Frontal cortex (tissue), 4 donors: ENCODE results near the gene CDH4. TPM values are rescaled to one million over a fixed set of nuclear protein-coding genes. Genes with fewer than 3 reads are reported as not detected.
"Not testable (repeated sequence)": the region's sequence is repeated elsewhere in the genome, so short reads cannot be mapped to it uniquely, and the experiment has no call there.

Source experiments
- DNase-seq, 2 donors: peaks; one replicate each; pipeline ENCODE4 v3.0.0; 2012; ENCODE audit warnings: low spot score in 2 of 2
- FAIRE-seq: peaks from 2 replicates; lab custom pipeline; 2012; peaks lifted over from hg19 to GRCh38; lab: Jason Lieb, UNC
- total RNA-seq: library from RNA; depleted of rRNA; stranded (reverse); fragments of >200 nt; gene quantifications from one replicate; pipeline ENCODE4 v1.2.3, GENCODE V29; 2014
- donor health status: control.
- donor health status: control.
- donor health status: control.

The CDH4 gene
- total RNA-seq, 1 donor from 2014 or later: 22.8 TPM

- DNase-seq (no peak), FAIRE-seq (no peak)
Observed at GRCh38 chr20:61460261-61461052, 208.4 kb downstream of the CDH4 start.

DNA sequence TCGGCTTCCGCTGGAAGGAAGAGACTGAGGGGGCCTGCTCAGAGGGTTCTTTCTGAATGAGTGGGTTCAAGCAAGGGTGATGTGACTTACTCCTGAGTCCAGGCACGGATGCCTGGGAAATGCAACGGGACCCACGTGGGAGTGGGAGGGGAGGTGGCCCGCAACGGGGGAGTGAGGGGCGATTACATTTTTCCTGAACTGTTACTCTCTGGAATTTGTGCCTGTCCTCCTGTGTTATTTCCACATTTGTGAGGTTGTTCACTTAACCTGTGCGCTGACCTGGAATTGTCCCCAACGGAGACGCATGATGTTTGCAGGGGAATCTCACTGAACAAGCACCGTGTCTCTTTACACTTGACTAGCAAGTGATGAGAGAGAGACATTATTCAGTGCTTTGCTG, 209.4 kb downstream of the CDH4 start:
- no peak for FAIRE-seq
- DNase-seq: no peak

GRCh38 chr20:61464307-61465303, 212.5 kb downstream of the CDH4 start:
- FAIRE-seq (no peak), DNase-seq (no peak)

DNA sequence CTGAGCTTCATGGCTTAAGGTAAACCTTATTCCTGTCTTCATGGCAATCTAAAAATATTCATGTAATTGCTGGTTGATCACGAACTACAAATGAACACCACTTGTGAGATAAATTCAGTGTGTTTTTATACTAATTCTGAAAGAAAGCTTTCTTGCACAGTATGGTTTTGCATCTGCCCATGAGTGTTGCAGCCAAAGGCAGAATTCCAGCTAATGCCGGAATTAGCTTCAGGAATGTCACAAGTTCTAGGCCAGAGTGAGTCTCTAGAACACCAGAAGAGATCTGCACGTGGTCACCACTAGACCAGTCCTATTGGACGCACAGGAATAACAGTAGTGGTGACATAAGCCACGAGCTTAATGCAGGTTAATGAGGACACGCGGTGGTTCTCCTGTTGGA, 223.7 kb downstream of the CDH4 start:
- no peak for FAIRE-seq

GRCh38 chr20:61476956-61477355, 224.9 kb downstream of the CDH4 start:
- no peak for DNase-seq
- no peak for FAIRE-seq

More for the DNA sequence above, 223.7 kb downstream of the CDH4 start:
- no peak for DNase-seq

GRCh38 chr20:61477451-61477861, 225.4 kb downstream of the CDH4 start:
- DNase-seq (no peak), FAIRE-seq (no peak)

DNA sequence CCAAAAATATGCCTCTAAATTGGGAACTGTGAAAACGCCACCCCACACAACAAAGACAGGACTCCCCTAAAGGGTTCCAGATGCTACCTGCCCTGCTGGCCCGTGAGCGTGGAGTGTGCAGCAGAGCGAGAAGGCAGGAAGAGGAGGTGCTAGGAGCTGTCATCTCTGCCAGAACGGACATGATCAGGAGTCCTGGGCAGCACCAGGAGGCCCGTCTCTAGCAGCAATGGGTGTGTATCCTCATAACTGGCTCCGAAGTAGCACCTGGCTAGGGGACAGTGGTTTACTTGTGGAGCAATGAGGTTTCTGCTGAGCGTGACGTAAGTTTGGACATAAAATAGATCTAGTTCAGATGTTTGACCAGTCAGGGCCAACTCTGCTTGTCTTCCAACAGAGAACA, 226.0 kb downstream of the CDH4 start:
- FAIRE-seq (no peak), DNase-seq (peak in 1 of 2 donors; percentile 39)

GRCh38 chr20:61478611-61479305, 226.7 kb downstream of the CDH4 start:
- DNase-seq (no peak), FAIRE-seq (no peak)

- DNase-seq, FAIRE-seq: not testable (repeated sequence)
Observed at GRCh38 chr20:61479433-61479832, 227.4 kb downstream of the CDH4 start.

DNA sequence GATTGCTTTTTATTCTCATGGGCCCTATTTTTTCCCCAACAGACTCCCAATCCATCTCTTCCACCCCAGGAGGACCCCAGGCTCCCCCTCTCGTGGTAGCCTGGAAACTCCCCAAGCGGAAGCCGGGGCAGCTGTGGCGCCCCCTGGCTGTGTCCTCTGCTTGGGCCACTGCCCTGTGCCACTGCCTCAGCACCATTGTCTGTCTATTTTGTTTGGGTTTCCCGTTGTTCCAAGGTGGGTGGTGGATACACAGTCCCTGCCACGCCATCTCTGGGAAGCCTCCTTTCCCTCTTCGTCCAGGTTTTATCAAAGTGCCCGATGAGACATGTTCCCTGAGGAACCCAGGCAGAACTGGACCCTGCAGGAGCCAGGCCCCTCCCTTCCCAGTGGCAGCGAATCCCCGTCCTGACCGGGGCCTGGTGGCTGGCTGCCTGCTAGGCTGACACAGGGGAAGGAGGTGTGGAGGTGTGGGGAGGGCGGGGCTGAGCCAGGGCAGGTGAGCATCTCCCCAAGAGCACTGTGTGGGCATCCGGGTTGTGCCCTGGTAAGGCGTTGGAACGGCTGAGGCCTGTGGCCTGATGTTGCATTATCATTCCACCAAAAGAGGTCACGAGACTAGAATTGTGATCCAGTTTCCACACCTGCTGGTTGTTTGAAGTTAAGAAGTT, 228.2 kb downstream of the CDH4 start:
- FAIRE-seq (no peak), DNase-seq (no peak)

DNA sequence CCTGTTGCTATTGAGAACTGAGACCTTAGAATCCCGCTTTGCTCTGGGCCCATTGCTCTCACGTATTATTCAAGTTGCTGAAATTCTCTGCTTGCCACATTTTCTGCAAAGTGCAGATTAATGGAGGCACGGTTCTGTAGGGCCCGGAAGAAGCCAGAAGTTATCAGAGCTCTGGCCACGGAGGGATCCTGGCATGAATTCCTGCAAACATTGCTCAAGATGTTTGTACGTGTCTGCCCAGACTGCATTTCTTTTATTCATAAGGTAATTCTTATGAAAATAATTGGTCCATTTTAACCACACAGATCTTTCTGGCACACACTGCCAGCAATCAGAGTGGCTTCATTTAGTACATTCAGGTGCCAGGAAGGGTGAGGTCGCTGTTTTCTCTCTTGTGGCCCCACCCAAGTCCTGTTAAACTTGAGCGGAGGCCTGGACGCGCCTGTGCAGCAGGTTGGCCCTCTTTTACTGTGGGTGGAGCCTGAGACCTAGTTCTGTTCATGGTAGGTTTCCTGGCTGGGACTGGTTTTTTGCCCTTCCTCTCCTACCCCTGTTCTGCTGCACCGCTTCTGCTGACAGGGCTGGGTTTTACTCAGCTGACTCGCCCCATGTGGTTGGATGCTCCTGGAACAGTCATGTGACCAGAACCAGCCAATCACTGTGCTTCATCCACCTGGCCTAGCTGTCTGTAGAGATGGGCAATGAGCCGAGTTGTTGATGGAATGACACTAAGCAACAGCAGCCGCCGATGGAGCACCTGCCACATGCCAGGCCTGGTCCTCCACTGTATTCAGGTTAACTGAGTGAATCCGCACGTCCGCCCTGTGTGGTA, 230.2 kb downstream of the CDH4 start:
- DNase-seq: no peak
- FAIRE-seq: no peak

GRCh38 chr20:61482901-61483300, 230.8 kb downstream of the CDH4 start:
- no peak for DNase-seq
- no peak for FAIRE-seq

DNA sequence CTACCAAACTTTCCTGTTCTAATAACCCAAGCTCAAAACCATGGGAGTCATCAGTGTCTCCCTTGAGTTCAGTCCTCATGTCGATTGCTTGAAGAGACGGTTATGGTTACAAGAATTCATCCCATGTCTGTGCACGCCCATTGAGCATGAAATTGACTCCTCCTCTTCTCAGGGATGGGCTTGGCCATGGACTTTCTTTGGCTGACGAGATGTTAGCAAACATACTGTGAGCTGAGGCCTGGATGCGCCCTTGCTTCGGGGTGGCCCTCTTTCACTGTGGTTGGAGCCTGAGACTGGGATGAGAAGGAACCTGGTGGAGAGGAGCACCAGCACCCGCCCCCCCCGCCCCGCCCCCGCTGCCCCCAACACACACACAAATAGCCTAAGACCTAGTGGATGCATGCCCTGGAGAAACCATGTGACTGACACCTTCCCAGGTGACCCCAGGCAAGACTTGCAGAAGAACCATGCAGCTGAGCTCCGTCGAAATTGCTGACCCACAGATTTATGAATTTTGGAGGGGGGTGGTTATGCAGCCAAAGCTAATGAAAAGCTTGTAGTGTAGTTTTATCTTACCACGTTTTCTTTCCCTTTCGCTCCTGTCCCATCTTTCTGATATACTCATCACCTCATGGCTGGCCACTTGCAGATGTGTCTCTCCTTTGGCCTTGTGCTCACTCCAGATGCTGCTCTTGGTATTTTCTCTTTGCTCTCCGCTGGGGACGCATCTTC, 231.4 kb downstream of the CDH4 start:
- FAIRE-seq (no peak), DNase-seq (no peak)

DNA sequence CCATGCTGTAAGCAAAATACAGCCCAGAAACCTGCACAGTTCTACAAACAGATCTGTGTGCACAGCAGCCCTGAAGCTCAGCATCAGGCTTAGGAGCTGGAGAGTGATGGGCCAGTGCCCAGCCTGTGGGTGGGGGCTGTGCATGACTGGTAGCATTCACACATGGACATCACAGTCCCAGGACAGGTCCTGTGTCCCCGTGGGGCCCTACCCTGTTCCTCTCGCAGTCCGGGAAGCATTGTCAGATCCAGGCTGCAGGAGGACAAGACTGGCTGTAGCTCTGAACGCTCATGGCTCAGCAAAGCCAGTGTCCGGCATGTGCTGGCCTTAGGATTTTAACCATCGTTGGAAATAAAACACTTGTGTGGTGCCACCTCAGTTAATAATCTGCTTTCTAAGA, 234.1 kb downstream of the CDH4 start:
- DNase-seq (no peak), FAIRE-seq (no peak)

DNA sequence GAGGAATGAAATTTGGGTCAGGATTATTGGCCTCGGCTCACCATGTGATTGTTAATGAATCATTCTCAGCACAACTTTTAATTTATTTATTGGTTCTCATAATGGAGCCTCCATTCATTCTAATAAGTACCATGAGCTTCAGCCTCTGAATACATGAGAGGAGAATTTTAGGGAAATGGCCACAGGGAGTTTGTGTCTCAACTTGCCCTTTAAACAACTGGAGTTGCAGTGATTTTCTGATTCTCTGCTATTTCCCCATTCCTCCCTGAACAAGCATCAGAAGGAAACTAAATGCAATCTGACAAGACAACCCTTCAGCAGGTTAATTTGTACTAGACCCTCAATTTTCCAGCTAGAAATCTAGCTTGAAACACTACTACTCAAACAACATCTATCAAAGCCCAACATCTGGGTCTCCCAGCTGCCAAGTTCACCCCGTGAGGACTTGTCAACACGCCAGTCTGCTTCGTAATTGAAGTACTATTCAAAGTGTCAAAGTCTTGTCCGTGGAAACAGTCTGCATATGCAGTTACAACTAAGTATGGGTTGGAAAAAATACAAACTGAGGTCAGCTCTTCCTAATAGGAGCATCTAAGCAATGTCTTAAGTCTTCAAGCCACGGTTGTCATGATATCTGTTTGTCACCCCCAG, 235.4 kb downstream of the CDH4 start:
- FAIRE-seq (no peak), DNase-seq (no peak)

DNA sequence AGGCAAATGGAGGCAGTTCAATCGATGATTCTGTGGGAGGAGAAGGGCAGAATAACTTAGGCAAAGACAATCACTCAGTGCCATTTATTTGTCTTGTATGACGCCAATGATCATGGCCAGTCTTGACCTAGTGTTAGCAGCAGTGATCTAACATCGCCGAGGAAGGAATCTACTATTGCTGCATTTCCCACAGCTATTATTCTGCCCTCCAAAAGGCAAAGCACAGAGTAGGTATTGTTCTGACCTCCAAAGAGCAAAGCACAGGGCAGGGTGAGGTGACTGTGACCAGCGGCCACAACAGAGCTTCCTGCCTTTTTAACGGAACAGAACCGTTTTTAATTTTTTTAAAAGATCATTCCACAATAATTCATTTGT, 235.9 kb downstream of the CDH4 start:
- no peak for DNase-seq
- FAIRE-seq: no peak

- FAIRE-seq (no peak), DNase-seq (no peak)
Observed at GRCh38 chr20:61490721-61491120, 238.7 kb downstream of the CDH4 start.

DNA sequence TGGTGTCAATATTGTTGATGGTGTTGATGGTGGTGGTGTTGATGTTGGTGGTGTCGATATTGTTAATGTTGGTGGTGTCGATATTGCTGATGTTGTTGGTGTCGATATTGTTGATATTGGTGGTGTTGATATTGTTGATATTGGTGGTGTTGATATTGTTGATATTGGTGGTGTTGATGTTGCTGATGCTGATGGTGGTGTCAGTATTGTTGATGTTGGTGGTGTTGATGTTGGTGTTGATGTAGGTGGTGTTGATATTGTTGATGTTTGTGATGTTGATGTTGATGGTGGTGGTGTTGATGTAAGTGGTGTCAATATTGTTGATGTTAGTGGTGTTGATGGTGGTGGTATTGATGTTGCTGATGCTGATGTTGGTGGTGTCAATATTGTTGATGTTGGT, 240.0 kb downstream of the CDH4 start:
- DNase-seq (no peak), FAIRE-seq (no peak)
